GM21381 (cell line): Measurements from ENCODE around the gene BTBD1.
A peak's percentile ranks its signal among the peaks of the same experiment; 100 is the strongest.
"Not testable (repeated sequence)": the region's sequence is repeated elsewhere in the genome, so short reads cannot be mapped to it uniquely, and the experiment has no call there.

Experiments
- ATAC-seq: cut with Tn5 transposase; IDR thresholded peaks from one replicate; pipeline ENCODE4 v1.9.1; 2021; ENCODE audit warnings: mild to moderate bottlenecking, moderate library complexity; ENCODE audit not compliant: unreplicated experiment

Gene BTBD1

GRCh38 chr15:83061680-83062079, 5.4 kb downstream of the BTBD1 start:
- no peak for ATAC-seq

- ATAC-seq: no peak
Measured at GRCh38 chr15:83057696-83058376, 9.2 kb downstream of the BTBD1 start.

- ATAC-seq: no peak
Measured at GRCh38 chr15:83057002-83057401, 10.1 kb downstream of the BTBD1 start.

- ATAC-seq: no peak
Measured at GRCh38 chr15:83053151-83053550, 13.9 kb downstream of the BTBD1 start.

- ATAC-seq: no peak
Measured at GRCh38 chr15:83046558-83047127, 20.4 kb downstream of the BTBD1 start.

GRCh38 chr15:83044156-83044555, 22.9 kb downstream of the BTBD1 start:
- no peak for ATAC-seq

GRCh38 chr15:83039206-83039605, 27.8 kb downstream of the BTBD1 start:
- ATAC-seq: no peak

GRCh38 chr15:83036253-83036652, 30.8 kb downstream of the BTBD1 start:
- no peak for ATAC-seq

- not testable (repeated sequence) for ATAC-seq
Measured at GRCh38 chr15:83031234-83031633, 35.8 kb downstream of the BTBD1 start.

- ATAC-seq: no peak
Measured at GRCh38 chr15:83030021-83030420, 37.0 kb downstream of the BTBD1 start.

GRCh38 chr15:83018436-83018835, 48.6 kb downstream of the BTBD1 start:
- no peak for ATAC-seq

- no peak for ATAC-seq
Measured at GRCh38 chr15:83016906-83017305, 50.1 kb downstream of the BTBD1 start.

- no peak for ATAC-seq
Measured at GRCh38 chr15:83015361-83015760, 51.7 kb downstream of the BTBD1 start.

GRCh38 chr15:83014205-83014653, 52.8 kb downstream of the BTBD1 start:
- ATAC-seq: no peak

- no peak for ATAC-seq
Measured at GRCh38 chr15:83012636-83013035, 54.4 kb downstream of the BTBD1 start.

- no peak for ATAC-seq
Measured at GRCh38 chr15:83012076-83012426, 55.0 kb downstream of the BTBD1 start.

GRCh38 chr15:83011271-83012075, 55.6 kb downstream of the BTBD1 start, which contains the start of gene C15orf40:
C15orf40 (minus strand) TSS chr15:83011639; CDS start chr15:83011607, 32 bp downstream.
- peak; percentile 89 for ATAC-seq

GRCh38 chr15:83010709-83011270, 56.3 kb downstream of the BTBD1 start:
- ATAC-seq: peak; percentile 62

GRCh38 chr15:83000672-83001031, 66.4 kb downstream of the BTBD1 start:
- not testable (repeated sequence) for ATAC-seq

GRCh38 chr15:82999905-83000671, 67.0 kb downstream of the BTBD1 start:
- peak; percentile 77 for ATAC-seq

- no peak for ATAC-seq
Measured at GRCh38 chr15:82999426-82999825, 67.6 kb downstream of the BTBD1 start.
